K562 (cell line): Measurements from ENCODE around the gene RNPEP. TPM values are rescaled to one million over a fixed set of nuclear protein-coding genes. Genes with fewer than 3 reads are reported as not detected.

Experiments used
- ATAC-seq: fragments of 200-7000 bp; cut with Tn5 transposase; 3 replicates; pipeline ENCODE4 v1.9.1; 2020; ENCODE audit warnings: moderate library complexity
- BruUV-seq: library from RNA; stranded (reverse); fragments of 400-500 nt; replicated peaks from 2 replicates; lab custom pipeline; 2021; lab: Mats Ljungman, UMichigan
- CTCF ChIA-PET: fragments of 300-600 bp; formaldehyde crosslinking; extraction: SDS; loops from one replicate; lab custom pipeline; 2021; ENCODE audit warnings: low intra/inter-chr PET ratio; lab: Yijun Ruan, JAX
- POLR2A ChIA-PET: fragments of 300-600, 350-650 bp; sonication (Branson Sonifier 250); formaldehyde crosslinking; extraction: SDS; loops from one replicate; lab custom pipeline; 2021; ENCODE audit warnings: antibody characterized with exemption, inconsistent platforms; lab: Yijun Ruan, JAX
- DNase-seq, 4 experiments: peaks; one replicate each; pipeline versions ENCODE4 v3.0.0 to v3.0.0-alpha.2; 2011 to 2018; ENCODE audit warnings: low spot score in 3 of 4, mixed read lengths in 3 of 4; ENCODE audit errors: extremely low read depth in 1 of 4
- FAIRE-seq: peaks from 2 replicates; lab custom pipeline; 2011; peaks lifted over from hg19 to GRCh38; lab: Jason Lieb, UNC
- H2AFZ ChIP-seq: 2 replicates; pipeline ENCODE4 v1.6.0; 2011; ENCODE audit warnings: low read depth, low read length, control low read depth, inconsistent platforms
- H3K27ac ChIP-seq: fragments of 200-600 bp; 3 replicates; pipeline ENCODE4 v1.8.0; 2011; ENCODE audit warnings: low read depth, mild to moderate bottlenecking, control low read depth, inconsistent platforms, low read length, moderate library complexity, mixed read lengths; ENCODE audit errors: extremely low read depth
- H3K27me3 ChIP-seq, 2 experiments: fragments of 300-600 bp in 1 of 2; 2 replicates in 1 of 2; 3 replicates in 1 of 2; pipeline versions ENCODE4 v1.6.0 to v1.8.0; 2011; ENCODE audit warnings: inconsistent platforms in 2 of 2, low read length in 2 of 2, mild to moderate bottlenecking in 1 of 2, mixed read lengths in 1 of 2, moderate library complexity in 1 of 2; ENCODE audit not compliant: control insufficient read depth in 2 of 2, insufficient read depth in 2 of 2
- H3K36me3 ChIP-seq: fragments of 300-600 bp; 3 replicates; pipeline ENCODE4 v1.8.0; 2011; ENCODE audit warnings: mild to moderate bottlenecking, low read length, inconsistent platforms; ENCODE audit not compliant: control insufficient read depth, insufficient read depth
- H3K4me1 ChIP-seq, 2 experiments: fragments of 200-600 bp in 1 of 2; replicated peaks in 1 of 2; 2 replicates in 1 of 2; 3 replicates in 1 of 2; pipeline versions ENCODE4 v1.5.1 to v1.8.0; 2011; ENCODE audit warnings: inconsistent platforms in 2 of 2, low read length in 2 of 2, mild to moderate bottlenecking in 1 of 2, mixed read lengths in 1 of 2, moderate library complexity in 1 of 2; ENCODE audit not compliant: control insufficient read depth in 2 of 2, insufficient read depth in 2 of 2
- H3K4me2 ChIP-seq: 2 replicates; pipeline ENCODE4 v1.6.1; 2011; ENCODE audit warnings: low read length, control low read depth, inconsistent platforms, mixed read lengths; ENCODE audit not compliant: insufficient read depth
- H3K4me3 ChIP-seq: fragments of 200-600 bp; sonication (generic), shearing (Covaris generic); 2 replicates; pipeline ENCODE4 v1.5.1; 2016; ENCODE audit warnings: control low read depth, inconsistent platforms
- H3K79me2 ChIP-seq: fragments of 200-600 bp; 3 replicates; pipeline ENCODE4 v1.8.0; 2011; ENCODE audit warnings: low read length, inconsistent platforms; ENCODE audit not compliant: control insufficient read depth, insufficient read depth
- H3K9ac ChIP-seq, 2 experiments: 2 replicates each; pipeline versions ENCODE4 v1.6.0 to v1.6.1; 2011; ENCODE audit warnings: low read depth in 2 of 2, low read length in 2 of 2, control low read depth in 1 of 2, inconsistent platforms in 1 of 2, mild to moderate bottlenecking in 1 of 2, mixed read lengths in 1 of 2; ENCODE audit not compliant: insufficient read depth in 1 of 2
- H3K9me1 ChIP-seq: one replicate; pipeline ENCODE4 v1.6.0; 2011; ENCODE audit warnings: inconsistent platforms, mild to moderate bottlenecking, low read length, moderate library complexity; ENCODE audit not compliant: control insufficient read depth, insufficient read depth
- H3K9me3 ChIP-seq: replicated peaks from 2 replicates; pipeline ENCODE4 v1.5.1; 2011; ENCODE audit warnings: low read depth, low read length, inconsistent platforms; ENCODE audit not compliant: control insufficient read depth, insufficient read depth
- H4K20me1 ChIP-seq: replicated peaks from 2 replicates; pipeline ENCODE4 v1.6.1; 2011; ENCODE audit warnings: low read length, inconsistent platforms, mixed read lengths; ENCODE audit not compliant: control insufficient read depth, insufficient read depth
- CBFA2T3 ChIP-seq: fragments of 450-650 bp; IDR thresholded peaks from 2 replicates; pipeline ENCODE4 v1.6.1; 2017
- GATAD2A ChIP-seq: fragments of 450-650 bp; IDR thresholded peaks from 2 replicates; pipeline ENCODE4 v1.6.1; 2017
- HDGF ChIP-seq: fragments of 450-650 bp; IDR thresholded peaks from 2 replicates; pipeline ENCODE4 v1.6.1; 2016
- HEY1 ChIP-seq: fragments of 250-450 bp; sonication (Bioruptor Pico); IDR thresholded peaks from 2 replicates; pipeline ENCODE4 v1.5.0; 2020; ENCODE audit warnings: mild to moderate bottlenecking, moderate library complexity, borderline replicate concordance
- HLTF ChIP-seq: fragments of 450-650 bp; IDR thresholded peaks from 2 replicates; pipeline ENCODE4 v1.6.1; 2016
- MAZ ChIP-seq, 2 experiments: fragments of 450-650 bp in 1 of 2; sonication (generic) in 1 of 2; formaldehyde crosslinking; IDR thresholded peaks in 1 of 2; conservative IDR thresholded peaks in 1 of 2; 2 replicates each; pipeline versions ENCODE4 v1.4.0 to v1.5.0; 2020; ENCODE audit warnings: mild to moderate bottlenecking in 1 of 2, missing genetic modification reagents in 1 of 2
- PHTF2 ChIP-seq: fragments of 250-450 bp; sonication (Bioruptor Pico); IDR thresholded peaks from 2 replicates; pipeline ENCODE4 v1.5.0; 2021; ENCODE audit warnings: mild to moderate bottlenecking
- POLR2B ChIP-seq: fragments of 450-650 bp; IDR thresholded peaks from 2 replicates; pipeline ENCODE4 v1.6.1; 2018; ENCODE audit warnings: low read depth; ENCODE audit not compliant: partially characterized antibody
- SMARCE1 ChIP-seq: fragments of 450-650 bp; IDR thresholded peaks from 2 replicates; pipeline ENCODE4 v1.7.1; 2016; ENCODE audit warnings: mild to moderate bottlenecking
- ZBTB5 ChIP-seq: fragments of 450-650 bp; IDR thresholded peaks from 2 replicates; pipeline ENCODE4 v1.6.1; 2017; ENCODE audit warnings: antibody characterized with exemption
- ZNF12 ChIP-seq: sonication (generic); formaldehyde crosslinking; IDR thresholded peaks from 2 replicates; pipeline ENCODE4 v1.4.0; 2020; ENCODE audit warnings: mild to moderate bottlenecking, missing genetic modification reagents
- ZNF280A ChIP-seq: fragments of 450-650 bp; IDR thresholded peaks from 2 replicates; pipeline ENCODE4 v1.6.1; 2018; ENCODE audit warnings: mild to moderate bottlenecking, low read depth; ENCODE audit not compliant: partially characterized antibody
- ZNF707 ChIP-seq: fragments of 250-450 bp; sonication (Bioruptor Pico); conservative IDR thresholded peaks from 2 replicates; pipeline ENCODE4 v1.8.0; 2022; ENCODE audit warnings: inconsistent platforms, mild to moderate bottlenecking, moderate library complexity
- WGBS: fragments of 100-300 bp; shearing (Covaris generic); methylation state at CpG from one replicate; pipeline ENCODE4 v1.1.6; 2016; ENCODE audit warnings: low coverage, mixed read lengths; ENCODE audit not compliant: insufficient coverage; ENCODE audit errors: missing lambda C conversion rate; 5-methylcytosine and 5-hydroxymethylcytosine counted together
- in situ Hi-C: fragments of 300-500 bp; cut with MboI; formaldehyde crosslinking; loops from 4 replicates; pipeline ENCODE4 v1.15.0; 2018; ENCODE audit warnings: inconsistent platforms, mixed read lengths
- intact Hi-C: fragments of 100-400 bp; cut with micrococcal nuclease; formaldehyde crosslinking; loops from 2 replicates; pipeline ENCODE4 v1.14.2; 2022
- polyA plus RNA-seq, 8 experiments: library from polyadenylated mRNA; depleted of rRNA in 4 of 8; stranded (reverse) in 5 of 8; unstranded in 3 of 8; fragments of >200 nt; fragmentation: Nextera tagmentation in 2 of 8; fragmentation: Illumina TruSeq in 1 of 8; extraction: Ambion mirVana in 2 of 8; extraction: Trizol in 1 of 8; gene quantifications; 2 replicates each; pipeline versions ENCODE4 v1.2.1 to v1.2.3, GENCODE V29; 2011 to 2014; ENCODE audit warnings: inconsistent platforms in 1 of 8, missing spikeins in 1 of 8
- total RNA-seq, 7 experiments: library from RNA; depleted of rRNA in 6 of 7; stranded (reverse); fragments of >200 nt in 6 of 7; fragmentation: Illumina TruSeq in 2 of 7; extraction: Trizol in 2 of 7; gene quantifications; 2 replicates each; pipeline versions ENCODE4 v1.2.1 to v1.2.3, GENCODE V29; 2011 to 2021; ENCODE audit warnings: low replicate concordance in 1 of 7

The RNPEP gene
- total and polyA plus RNA-seq, 9 of the 15 experiments (the other 6 are each of a cell fraction or from before 2014, with no cell fraction given) = 27.5 to 131 (median 63.4) TPM

GRCh38 chr1:202049129-202049528, 66.7 kb downstream of the RNPEP start (continued):
- TF ChIP-seq CBFA2T3 (no peak), HEY1 (CRISPR knock-in tag) (no peak), ZNF12 (CRISPR knock-in tag) (no peak), ZNF707 (CRISPR knock-in tag) (no peak), ZNF280A (no peak), POLR2B (no peak), GATAD2A (no peak), HLTF (no peak)

- Histone ChIP-seq H3K36me3 (no peaks in the 10 kb centered on the region), H3K27me3 (peaks cover 4 to 32% of the 10 kb centered on the region in 2 experiments), H3K9me3 (no peaks in the 10 kb centered on the region), H3K4me3 (no peak overlapping the region), H3K4me2 (no peak overlapping the region), H3K79me2 (no peaks in the 10 kb centered on the region), H3K9ac (no peak overlapping the region), H3K4me1 (peaks cover 5 to 7% of the 10 kb centered on the region in 2 experiments; a peak in 4 of 5 replicates), H4K20me1 (no peaks in the 10 kb centered on the region), H3K27ac (no peak overlapping the region), H2AFZ (no peak overlapping the region), H3K9me1 (peaks cover 3% of the 10 kb centered on the region)
- intact Hi-C loops (no loop called here), in situ Hi-C loops (no loop called here)
- POLR2A ChIA-PET = interaction anchor here (0.7 kb wide), 1 partner anchor 13 kb away, joined by 3 read pairs; no protein-coding TSS in a partner anchor
- WGBS = 31% methylated on average over 7 of the region's 7 CpGs
- CTCF ChIA-PET = no interaction called here
- DNase-seq (no peak), ATAC-seq (no peak), FAIRE-seq (no peak)
- BruUV-seq = no TSS peak
- TF ChIP-seq SMARCE1 = no peak
- TF ChIP-seq PHTF2 = no peak
- no peak for TF ChIP-seq MAZ (CRISPR knock-in tag; conservative IDR thresholded peaks at IDR 0.05 in 1 of 2, IDR thresholded peaks at IDR 0.05 in 1 of 2)
- TF ChIP-seq ZBTB5 = no peak
- TF ChIP-seq HDGF = no peak
Measured at GRCh38 chr1:202054094-202054493, 71.6 kb downstream of the RNPEP start.
